Suppressor macrophage treated with lipopolysaccharide for 1 hour (primary cell): ENCODE measurements around the gene SPNS1.

Experiments
- DNase-seq, 3 donors: peaks; one replicate each; pipeline ENCODE4 v3.0.0-alpha.2; 2020 to 2022

Gene SPNS1

DNA sequence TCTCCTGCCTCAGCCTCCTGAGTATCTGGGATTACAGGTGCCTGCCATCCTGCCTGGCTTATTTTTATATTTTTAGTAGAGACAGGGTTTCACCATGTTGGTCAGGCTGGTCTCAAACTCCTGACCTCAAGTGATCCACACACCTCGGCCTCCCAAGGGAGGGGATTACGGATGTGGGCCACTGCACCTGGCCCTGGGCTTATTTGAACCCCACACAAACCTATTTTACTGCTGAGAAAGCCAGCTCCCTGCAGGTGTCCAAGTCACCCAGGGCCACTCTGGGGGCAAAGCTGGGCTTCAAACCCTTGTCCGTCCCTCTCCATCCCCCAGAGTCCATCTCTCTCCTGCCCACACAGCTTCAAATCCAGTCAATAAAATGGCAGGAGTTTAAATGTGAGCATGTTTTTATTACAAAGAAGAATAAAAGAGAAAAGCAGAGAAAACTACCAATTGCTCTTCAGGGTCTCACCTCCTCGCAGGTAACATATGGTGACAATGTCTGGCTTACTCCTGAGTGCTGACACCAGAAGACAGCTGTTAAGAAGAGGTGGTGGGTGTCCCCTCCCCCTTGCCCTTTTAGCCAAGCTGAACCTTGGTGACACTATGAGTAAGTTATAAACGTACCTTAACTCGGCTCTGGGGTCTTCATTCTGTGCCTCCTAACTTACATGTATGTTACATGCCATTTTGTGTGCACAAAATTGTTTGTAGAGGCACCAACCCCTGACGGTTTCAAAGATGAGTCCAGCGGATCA is 55.7 kb downstream of the SPNS1 start:
- no peak for DNase-seq
